Measurements from ENCODE around the gene ENTR1.
A peak's percentile ranks its signal among the peaks of the same experiment; 100 is the strongest.

The ENTR1 gene

DNA sequence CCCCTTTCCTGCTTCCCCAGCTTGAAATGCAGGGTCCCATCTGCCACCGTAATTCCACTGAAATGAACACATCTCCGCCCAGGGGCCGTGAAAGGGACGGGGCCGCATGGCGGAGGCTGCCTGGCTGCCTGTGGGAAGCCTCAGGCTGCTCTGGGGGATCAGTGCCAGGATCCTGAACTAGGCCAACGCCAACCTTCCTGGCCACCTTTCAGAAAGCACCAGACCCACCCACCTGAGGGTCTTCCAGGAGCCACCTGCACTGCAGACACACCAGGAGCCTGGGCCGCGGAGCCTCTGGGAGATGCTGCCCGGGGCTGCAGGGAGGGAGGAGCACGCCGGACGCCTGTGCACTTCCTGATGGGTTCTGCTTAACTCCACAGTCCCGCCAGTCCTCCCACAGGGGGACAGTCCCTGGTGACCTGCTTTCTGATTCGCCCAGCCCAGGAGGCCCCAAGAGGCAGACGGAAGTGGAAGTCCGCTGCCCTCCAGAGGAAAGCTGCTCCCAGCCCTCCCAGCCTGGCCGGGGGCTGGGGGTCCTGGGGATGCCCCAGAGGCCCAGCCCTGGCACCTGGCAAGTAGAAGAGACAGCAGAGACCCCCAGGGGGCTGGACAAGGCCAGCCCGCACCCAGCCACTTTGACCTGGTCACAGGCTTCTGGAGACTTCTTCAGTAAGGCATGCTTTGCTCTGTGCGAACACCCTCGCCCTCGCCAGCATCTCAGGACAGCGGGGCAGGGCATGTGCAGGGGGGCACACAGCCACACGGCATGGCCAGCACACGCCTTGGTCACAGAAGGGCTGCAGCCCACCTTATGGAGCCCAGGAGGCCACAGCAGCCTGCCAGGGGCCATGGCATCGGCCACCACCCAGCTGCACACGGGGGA lies 36.9 kb downstream of the ENTR1 start, which contains the start of gene CARD9:
CARD9 (minus strand) TSS at position 370 of the 883 bp plus-strand sequence. CDS start 1,591 bp downstream, outside the sequence.
- DNase-seq, result peak in 1 of 2 donors; percentile 50

GRCh38 chr9:136372561-136373299 lies 37.7 kb downstream of the ENTR1 start:
- DNase-seq, result peak in 1 of 2 donors; percentile 57

GRCh38 chr9:136372006-136372405 lies 38.4 kb downstream of the ENTR1 start:
- no peak for DNase-seq

DNA sequence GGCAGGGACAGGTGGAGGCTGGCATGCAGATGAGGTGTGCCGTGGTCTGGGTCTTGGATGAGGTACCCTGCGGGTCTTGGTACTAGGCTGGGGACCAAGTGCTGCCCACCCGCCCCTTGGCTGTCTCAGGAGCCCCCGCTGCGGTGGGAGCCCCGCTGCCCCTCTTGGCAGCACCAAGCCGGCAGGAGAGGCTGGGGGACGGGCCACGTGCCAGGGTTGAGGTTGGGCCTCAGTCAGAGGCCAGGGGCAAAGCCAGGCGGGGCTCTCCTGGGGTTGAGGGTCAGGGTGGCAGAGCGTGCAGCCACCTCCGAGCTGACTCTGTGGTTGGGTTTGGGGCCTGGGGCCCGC lies 38.9 kb downstream of the ENTR1 start:
- no peak for DNase-seq

DNA sequence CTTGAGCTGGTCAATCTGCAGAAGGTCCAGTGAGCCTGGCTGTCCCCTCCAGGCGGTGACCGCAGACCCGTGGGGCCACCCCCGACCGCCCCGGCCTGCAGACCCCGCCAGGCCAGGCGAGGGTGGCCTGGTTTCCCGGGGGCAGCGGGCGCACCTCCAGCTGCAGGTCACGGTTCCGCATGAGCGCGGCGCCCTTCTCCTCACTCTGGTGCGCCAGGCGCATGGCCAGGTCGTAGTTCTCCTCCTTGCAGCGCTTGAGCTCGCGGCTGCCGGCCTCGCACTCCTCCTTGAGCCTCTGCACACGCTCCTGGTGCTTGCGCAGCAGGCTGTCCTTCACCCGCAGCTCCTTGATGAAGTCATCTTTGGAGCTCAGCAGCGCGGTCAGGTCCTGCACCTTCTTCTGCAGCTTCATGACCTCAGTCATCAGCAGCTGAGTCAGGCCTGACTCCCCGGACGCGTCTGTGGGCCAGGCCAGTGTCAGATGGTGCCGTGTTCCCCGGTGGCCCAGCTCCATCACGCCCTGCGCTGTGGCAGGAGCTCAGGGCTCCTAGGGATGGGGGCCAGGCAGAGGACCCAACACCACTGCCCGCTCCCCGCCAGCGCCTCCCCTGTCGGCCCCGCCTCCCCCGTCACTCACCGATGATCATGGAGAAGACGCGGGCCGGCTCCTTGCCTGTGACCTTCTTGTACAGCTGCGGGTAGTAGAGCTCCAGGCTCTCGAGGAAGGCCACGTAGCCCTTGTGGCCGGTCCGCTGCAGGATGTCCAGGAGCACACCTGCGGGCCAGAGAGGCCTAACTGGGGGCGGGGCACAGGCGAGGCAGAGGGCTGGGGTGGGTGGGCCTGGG lies 39.5 kb downstream of the ENTR1 start:
- DNase-seq, result no peak

GRCh38 chr9:136370037-136370436 lies 40.4 kb downstream of the ENTR1 start:
- no peak for DNase-seq

DNA sequence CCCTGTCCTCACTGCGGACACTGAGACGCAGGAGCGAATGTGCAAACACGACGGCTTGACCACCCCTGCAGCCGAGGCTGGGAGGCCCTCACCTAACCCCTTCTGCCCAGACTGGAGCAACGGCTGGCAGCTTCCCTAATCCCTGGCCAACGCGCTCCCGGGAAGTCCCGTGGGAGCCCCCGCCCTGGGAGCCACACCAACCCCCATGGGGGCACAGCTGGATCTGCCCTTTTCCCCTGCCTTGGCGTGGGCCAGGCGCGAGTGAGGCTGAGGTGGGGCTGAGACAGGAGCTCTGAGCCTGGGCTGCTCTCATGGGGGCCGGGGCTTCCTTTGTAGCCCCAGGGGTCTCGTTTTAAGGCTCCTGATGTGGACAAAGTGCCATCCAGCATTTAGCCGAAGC lies 42.2 kb downstream of the ENTR1 start:
- DNase-seq, result no peak

- DNase-seq, result no peak
Observed at GRCh38 chr9:136367296-136368145, 42.9 kb downstream of the ENTR1 start.

DNA sequence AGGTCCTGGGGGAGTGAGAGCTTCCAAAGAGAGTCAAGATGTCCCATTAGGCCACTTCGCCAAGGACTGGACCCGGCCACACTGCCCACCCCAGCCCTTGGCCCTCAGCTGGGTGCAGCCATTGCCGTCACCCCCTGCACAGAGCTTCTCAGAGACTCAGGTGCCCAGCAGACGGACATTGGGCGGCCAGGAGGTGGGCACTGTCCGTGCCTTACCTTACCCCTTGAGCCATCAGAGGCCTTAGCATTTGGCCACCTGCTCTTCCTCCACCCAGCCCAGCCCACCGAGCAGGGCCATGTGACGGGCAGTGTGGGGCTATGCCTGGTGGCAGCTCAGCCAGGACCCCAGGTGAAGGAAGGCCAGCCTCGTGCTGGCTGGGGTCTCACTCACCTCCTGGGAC lies 43.6 kb downstream of the ENTR1 start:
- no peak for DNase-seq

GRCh38 chr9:136365775-136366222 lies 44.6 kb downstream of the ENTR1 start:
- peak in 1 of 2 donors; percentile 21 for DNase-seq

- no peak for DNase-seq
Observed at GRCh38 chr9:136364942-136365774, 45.3 kb downstream of the ENTR1 start.

- DNase-seq, result no peak
Observed at GRCh38 chr9:136363949-136364748, 46.3 kb downstream of the ENTR1 start.

DNA sequence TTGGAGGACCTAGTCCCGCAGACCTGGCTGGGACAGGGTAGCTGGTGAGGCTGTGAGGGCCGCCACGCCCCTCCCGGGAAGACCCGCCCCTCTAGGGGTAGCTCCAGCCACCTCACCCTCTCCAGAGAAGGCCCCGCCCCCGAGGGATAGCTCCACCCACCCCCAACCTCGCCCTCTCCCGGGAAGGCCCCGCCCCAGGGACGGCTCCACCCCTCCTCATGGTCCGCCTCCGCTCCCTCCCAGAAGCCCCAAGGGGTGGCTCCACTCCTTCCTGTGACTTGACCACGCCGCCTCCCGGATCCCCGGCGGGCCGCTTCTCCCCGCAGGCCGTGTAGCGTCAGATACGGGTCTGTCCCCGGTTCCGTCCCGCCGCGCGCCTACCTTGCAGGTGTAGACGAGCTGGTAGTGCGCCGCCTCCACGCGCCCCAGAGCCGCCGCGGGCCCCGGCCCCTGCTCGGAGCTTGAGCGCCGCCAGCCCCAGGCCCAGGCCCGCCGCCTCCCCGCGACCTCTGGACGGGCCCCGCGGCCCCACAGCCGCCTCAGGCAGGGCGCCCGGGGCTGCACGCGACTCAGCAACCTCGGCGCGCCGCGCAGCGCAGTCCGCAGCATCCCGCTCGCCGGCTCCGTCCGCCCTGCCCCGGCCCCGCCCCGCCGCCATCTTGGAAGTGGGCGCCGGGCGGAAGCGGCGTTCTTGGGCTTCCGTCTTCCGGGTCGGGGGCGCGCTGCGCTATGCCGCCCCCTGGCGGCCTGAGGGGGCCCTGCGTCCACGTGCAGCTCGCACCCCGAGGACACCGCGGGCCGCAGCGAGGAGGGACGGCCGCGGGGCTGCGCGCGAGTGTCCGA lies 47.1 kb downstream of the ENTR1 start, which contains the start of gene DNLZ:
DNLZ (minus strand) TSS at position 639 of the 843 bp plus-strand sequence; CDS start at position 609, 30 bp downstream.
- peak; percentile 93 for DNase-seq

DNA sequence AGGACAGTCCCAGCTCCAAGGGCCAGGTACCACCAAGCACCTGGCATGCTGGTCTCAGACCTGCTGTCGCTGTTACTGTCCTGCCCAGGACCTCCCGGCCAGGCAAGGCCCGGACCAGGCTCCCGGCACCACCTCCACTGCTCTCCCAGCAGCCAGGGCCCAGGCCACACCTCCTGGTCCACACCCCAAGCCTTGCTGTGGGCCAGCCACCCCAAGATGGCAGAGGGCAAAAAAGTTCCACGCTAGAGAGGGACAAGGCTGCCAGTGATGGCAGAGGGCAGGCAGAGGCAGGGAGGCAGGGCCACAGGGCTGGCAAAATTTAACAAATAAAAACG lies 48.0 kb downstream of the ENTR1 start:
- no peak for DNase-seq

DNA sequence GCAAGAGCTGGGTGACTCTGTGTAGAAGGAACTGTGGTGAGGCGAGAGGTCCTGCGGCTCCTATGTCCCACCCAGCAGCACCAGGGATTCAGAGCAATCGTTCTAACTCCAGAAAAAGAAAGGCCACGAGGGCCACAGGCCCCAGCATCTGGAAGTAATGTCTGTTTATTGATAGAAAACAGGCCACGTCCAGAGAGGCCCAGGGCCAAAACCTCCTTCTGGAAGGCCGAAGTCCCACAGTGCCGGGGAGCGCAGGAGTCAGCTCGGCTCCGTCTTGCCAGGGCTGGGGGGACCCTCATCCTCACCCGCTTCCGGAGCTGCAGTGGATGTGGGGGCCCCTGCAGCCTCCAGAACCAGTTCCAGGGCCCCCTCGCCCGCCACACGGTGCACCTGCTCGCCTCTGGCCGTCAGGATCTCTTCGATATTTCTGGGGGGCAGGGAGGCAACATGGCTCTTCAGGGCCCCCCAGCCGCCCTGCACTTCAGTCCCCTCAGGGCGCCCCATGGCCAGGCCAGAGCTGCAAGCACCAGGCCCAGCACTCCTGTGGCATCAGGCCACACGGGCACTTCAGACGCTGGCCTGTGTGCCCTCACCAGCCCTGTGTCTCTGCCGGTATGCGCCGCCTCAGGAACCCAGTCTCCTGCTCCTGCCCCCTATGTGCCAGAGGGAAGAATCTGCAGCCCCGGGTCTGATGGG lies 48.5 kb downstream of the ENTR1 start:
- DNase-seq, result no peak

DNA sequence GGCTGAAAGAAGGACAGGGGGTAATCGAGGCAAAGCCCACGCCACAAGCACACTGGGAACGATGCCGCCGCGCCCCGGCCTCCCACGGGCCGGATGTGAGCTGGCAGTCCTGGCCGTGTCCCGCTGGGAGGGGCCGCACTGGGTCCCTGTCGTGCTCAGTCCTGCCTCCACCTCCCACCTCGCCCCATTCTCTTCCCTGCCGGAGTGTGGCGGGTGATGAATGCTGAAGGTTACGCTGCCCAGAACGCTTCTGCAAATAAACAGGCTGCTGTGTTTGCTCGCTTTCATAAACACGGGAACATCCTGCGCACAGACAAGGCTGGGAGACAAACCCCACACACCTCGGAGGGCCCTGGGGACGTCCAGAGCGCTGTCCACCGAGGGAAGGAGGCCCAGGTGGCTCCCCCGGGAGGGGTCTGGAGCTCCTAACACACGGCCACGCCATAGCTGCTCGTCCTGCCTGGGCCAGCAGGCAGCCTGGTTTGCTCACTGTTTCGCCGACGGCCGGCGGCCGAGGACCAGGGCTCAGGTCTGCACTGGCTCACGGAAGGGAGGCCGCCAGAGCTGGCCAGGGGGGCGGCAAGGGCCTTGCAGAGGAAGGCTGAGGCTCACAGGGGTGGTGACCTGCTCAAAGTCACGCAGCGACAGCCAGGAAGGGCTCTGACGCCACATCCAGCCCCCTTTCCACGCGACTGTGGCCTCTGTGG lies 49.2 kb downstream of the ENTR1 start:
- DNase-seq, result no peak

GRCh38 chr9:136359774-136360718 lies 50.4 kb downstream of the ENTR1 start:
- DNase-seq, result no peak

All from CD4-positive, alpha-beta T cell treated with Interleukin-1 beta for 1 hour (primary cell).